Activated CD8-positive, alpha-beta memory T cell treated with anti-CD3 and anti-CD28 coated beads, Interleukin-2, amount 10 ng/mL, durations not matched to agents 7 days and 5 days (primary cell): ENCODE measurements around the gene OSBPL9. TPM values are rescaled to one million over a fixed set of nuclear protein-coding genes. Genes with fewer than 3 reads are reported as not detected.
"Not testable (repeated sequence)": the region's sequence is repeated elsewhere in the genome, so short reads cannot be mapped to it uniquely, and the experiment has no call there.

Experiments used
- ATAC-seq: fragments of 150-1000 bp; cut with Tn5 transposase; one replicate; pipeline ENCODE4 v1.10.0; 2021; ENCODE audit warnings: moderate library complexity
- CTCF ChIA-PET: fragments of 350-600 bp; sonication (Branson Sonifier 250); formaldehyde crosslinking; loops from one replicate; lab custom pipeline; 2021; ENCODE audit warnings: antibody characterized with exemption; lab: Charles Lee
- DNase-seq: peaks from one replicate; pipeline ENCODE4 v3.0.0-alpha.2; 2020
- H3K27ac Mint-ChIP-seq: one replicate; pipeline ENCODE4 v1.8.0; 2021; ENCODE audit warnings: mild to moderate bottlenecking, mixed read lengths
- H3K27me3 Mint-ChIP-seq: one replicate; pipeline ENCODE4 v1.8.0; 2021; ENCODE audit warnings: mixed read lengths
- H3K36me3 Mint-ChIP-seq: one replicate; pipeline ENCODE4 v1.8.0; 2021; ENCODE audit warnings: mild to moderate bottlenecking, mixed read lengths
- H3K4me1 Mint-ChIP-seq: one replicate; pipeline ENCODE4 v1.8.0; 2021; ENCODE audit warnings: mixed read lengths
- H3K4me3 Mint-ChIP-seq: one replicate; pipeline ENCODE4 v1.8.0; 2021; ENCODE audit warnings: mild to moderate bottlenecking, moderate library complexity, mixed read lengths
- H3K9me3 Mint-ChIP-seq: one replicate; pipeline ENCODE4 v1.8.0; 2022; ENCODE audit warnings: low read depth, mixed read lengths
- total RNA-seq, 2 experiments: library from RNA; stranded (reverse); gene quantifications; one replicate each; pipeline ENCODE4 v1.2.3, GENCODE V29; 2021

The OSBPL9 gene
- total RNA-seq, 2 experiments from 2014 or later: 46.5 to 48.5 TPM

GRCh38 chr1:51791888-51792287, 175.0 kb downstream of the OSBPL9 start:
- Mint-ChIP-seq H3K36me3 (peaks cover 48% of the 10 kb centered on the region), H3K27ac (no peak overlapping the region), H3K9me3 (no peaks in the 10 kb centered on the region), H3K27me3 (no peaks in the 10 kb centered on the region), H3K4me1 (peaks cover 22% of the 10 kb centered on the region), H3K4me3 (no peak overlapping the region)
- ATAC-seq (no peak), DNase-seq (no peak)
- CTCF ChIA-PET: no interaction called here

DNA sequence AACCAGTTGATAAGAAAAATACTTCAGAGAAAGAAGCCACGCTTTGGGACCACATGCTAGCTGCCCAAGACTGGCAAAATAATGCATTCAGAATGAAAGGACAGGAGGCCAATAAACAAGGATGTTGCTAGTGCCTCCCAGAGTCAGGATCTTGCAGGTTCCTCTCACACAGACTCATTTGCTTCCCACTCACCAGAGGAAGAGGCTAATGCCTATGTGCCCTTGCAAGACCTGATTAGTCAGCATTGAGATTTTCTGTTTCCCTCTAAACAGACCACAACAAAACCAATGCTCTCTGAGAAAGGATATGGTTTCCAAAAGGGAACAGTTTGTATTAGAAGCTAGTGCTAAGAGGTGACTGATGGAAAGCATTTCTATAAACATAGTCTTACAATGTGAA, 176.0 kb downstream of the OSBPL9 start:
- no peak overlapping the region for H3K4me3 Mint-ChIP-seq
- H3K27me3 Mint-ChIP-seq: no peaks in the 10 kb centered on the region
- CTCF ChIA-PET: no interaction called here
- no peaks in the 10 kb centered on the region for H3K9me3 Mint-ChIP-seq
- H3K27ac Mint-ChIP-seq: peak overlapping the region; percentile 23
- DNase-seq: no peak
- ATAC-seq: peak; percentile 73
- peaks cover 49% of the 10 kb centered on the region for H3K36me3 Mint-ChIP-seq
- H3K4me1 Mint-ChIP-seq: peaks cover 22% of the 10 kb centered on the region

- no peak overlapping the region for H3K27ac Mint-ChIP-seq
- DNase-seq: no peak
- H3K36me3 Mint-ChIP-seq: peaks cover 50% of the 10 kb centered on the region
- no peaks in the 10 kb centered on the region for H3K9me3 Mint-ChIP-seq
- H3K4me1 Mint-ChIP-seq: peaks cover 22% of the 10 kb centered on the region
- H3K4me3 Mint-ChIP-seq: no peak overlapping the region
- no peaks in the 10 kb centered on the region for H3K27me3 Mint-ChIP-seq
- CTCF ChIA-PET: no interaction called here
- no peak for ATAC-seq
Observed at GRCh38 chr1:51794260-51794659, 177.4 kb downstream of the OSBPL9 start.

DNA sequence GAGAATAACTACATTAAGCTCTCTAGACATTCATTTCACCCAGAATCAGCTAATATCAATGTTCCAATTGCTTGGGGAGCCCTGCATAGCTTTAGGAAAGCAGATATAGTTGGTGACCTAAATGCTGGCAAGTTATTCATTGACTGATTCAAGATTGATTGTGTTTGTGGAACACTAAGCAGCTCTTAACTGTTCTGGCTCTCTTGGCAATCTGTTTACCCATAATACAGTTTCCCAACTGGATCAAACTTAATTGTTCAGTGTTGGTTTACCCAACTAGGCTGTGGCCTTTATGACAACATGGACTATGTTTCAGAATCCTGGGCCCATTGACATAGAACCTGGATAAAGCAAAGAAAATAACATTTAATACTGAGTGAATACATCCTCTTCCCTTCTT, 178.0 kb downstream of the OSBPL9 start:
- Mint-ChIP-seq H3K9me3 (no peaks in the 10 kb centered on the region), H3K36me3 (peaks cover 44% of the 10 kb centered on the region), H3K4me3 (no peak overlapping the region), H3K27ac (no peak overlapping the region), H3K27me3 (no peaks in the 10 kb centered on the region), H3K4me1 (peaks cover 22% of the 10 kb centered on the region)
- CTCF ChIA-PET: no interaction called here
- no peak for DNase-seq
- ATAC-seq: no peak

GRCh38 chr1:51799372-51799771, 182.5 kb downstream of the OSBPL9 start:
- CTCF ChIA-PET: no interaction called here
- H3K4me1 Mint-ChIP-seq: peaks cover 2% of the 10 kb centered on the region
- no peak overlapping the region for H3K4me3 Mint-ChIP-seq
- no peaks in the 10 kb centered on the region for H3K9me3 Mint-ChIP-seq
- peaks cover 37% of the 10 kb centered on the region for H3K36me3 Mint-ChIP-seq
- H3K27ac Mint-ChIP-seq: no peak overlapping the region
- no peaks in the 10 kb centered on the region for H3K27me3 Mint-ChIP-seq
- DNase-seq: no peak
- ATAC-seq: no peak

GRCh38 chr1:51814513-51814912, 197.6 kb downstream of the OSBPL9 start:
- CTCF ChIA-PET: no interaction called here
- no peaks in the 10 kb centered on the region for H3K4me1 Mint-ChIP-seq
- no peak overlapping the region for H3K27ac Mint-ChIP-seq

GRCh38 chr1:51818487-51818886, 201.6 kb downstream of the OSBPL9 start:
- Mint-ChIP-seq H3K9me3 (no peaks in the 10 kb centered on the region), H3K27me3 (no peaks in the 10 kb centered on the region), H3K4me1 (no peaks in the 10 kb centered on the region), H3K36me3 (peaks cover 36% of the 10 kb centered on the region), H3K4me3 (no peak overlapping the region), H3K27ac (no peak overlapping the region)
- ATAC-seq: no peak
- CTCF ChIA-PET: no interaction called here
- no peak for DNase-seq

More at GRCh38 chr1:51814513-51814912, 197.6 kb downstream of the OSBPL9 start:
- no peak for ATAC-seq
- Mint-ChIP-seq H3K9me3 (no peaks in the 10 kb centered on the region), H3K4me3 (no peak overlapping the region), H3K27me3 (no peaks in the 10 kb centered on the region), H3K36me3 (peaks cover 39% of the 10 kb centered on the region)
- no peak for DNase-seq

GRCh38 chr1:51819021-51819420, 202.1 kb downstream of the OSBPL9 start:
- peaks cover 31% of the 10 kb centered on the region for H3K36me3 Mint-ChIP-seq
- H3K27ac Mint-ChIP-seq, H3K4me1 Mint-ChIP-seq, DNase-seq, H3K9me3 Mint-ChIP-seq, H3K27me3 Mint-ChIP-seq, H3K4me3 Mint-ChIP-seq, CTCF ChIA-PET, ATAC-seq: not testable (repeated sequence)

DNA sequence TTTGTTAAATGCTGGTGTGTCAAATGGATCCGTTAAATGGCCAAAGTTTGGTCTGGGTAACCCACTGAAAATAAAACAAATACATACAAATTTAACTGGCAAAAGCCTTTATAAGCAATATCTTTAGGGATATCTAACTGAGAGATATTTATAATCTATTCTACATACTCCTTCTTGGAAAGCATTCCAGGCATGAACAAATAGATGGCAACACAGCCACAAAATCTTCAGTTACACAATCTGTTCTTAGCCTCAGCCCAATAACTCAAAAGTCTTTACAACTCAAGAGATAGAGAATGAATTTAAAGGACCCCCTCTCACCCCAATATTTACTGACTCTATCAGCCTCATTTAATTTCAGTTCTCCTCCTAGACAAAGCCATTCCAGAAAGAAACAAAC, 202.9 kb downstream of the OSBPL9 start:
- Mint-ChIP-seq H3K4me3 (no peak overlapping the region), H3K4me1 (no peaks in the 10 kb centered on the region), H3K9me3 (no peaks in the 10 kb centered on the region), H3K27ac (no peak overlapping the region), H3K27me3 (no peaks in the 10 kb centered on the region), H3K36me3 (peaks cover 27% of the 10 kb centered on the region)
- DNase-seq: no peak
- ATAC-seq: no peak
- CTCF ChIA-PET: no interaction called here

DNA sequence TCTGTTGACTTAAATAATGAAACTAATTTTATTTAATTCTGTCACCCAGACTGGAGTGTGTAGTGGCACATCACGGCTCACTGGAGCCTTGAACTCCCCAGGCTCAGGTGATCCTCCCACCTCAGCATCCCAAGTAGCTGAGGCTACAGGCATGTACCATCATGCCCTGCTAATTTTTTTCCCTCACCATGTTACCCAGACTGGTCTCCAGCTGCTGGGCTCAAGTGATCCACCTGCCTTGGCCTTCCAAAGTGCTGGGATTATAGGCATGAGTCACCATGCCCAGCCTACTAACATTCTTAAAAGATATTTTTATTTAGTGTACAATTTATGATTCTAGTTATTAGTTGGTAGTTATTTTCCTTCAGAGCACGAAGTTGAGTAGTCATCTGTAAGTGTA, 212.2 kb downstream of the OSBPL9 start:
- Mint-ChIP-seq H3K27ac (no peak overlapping the region), H3K36me3 (peaks cover 27% of the 10 kb centered on the region), H3K4me1 (no peaks in the 10 kb centered on the region), H3K27me3 (no peaks in the 10 kb centered on the region), H3K9me3 (no peaks in the 10 kb centered on the region), H3K4me3 (no peak overlapping the region)
- DNase-seq (no peak), ATAC-seq (no peak)
- CTCF ChIA-PET: no interaction called here

DNA sequence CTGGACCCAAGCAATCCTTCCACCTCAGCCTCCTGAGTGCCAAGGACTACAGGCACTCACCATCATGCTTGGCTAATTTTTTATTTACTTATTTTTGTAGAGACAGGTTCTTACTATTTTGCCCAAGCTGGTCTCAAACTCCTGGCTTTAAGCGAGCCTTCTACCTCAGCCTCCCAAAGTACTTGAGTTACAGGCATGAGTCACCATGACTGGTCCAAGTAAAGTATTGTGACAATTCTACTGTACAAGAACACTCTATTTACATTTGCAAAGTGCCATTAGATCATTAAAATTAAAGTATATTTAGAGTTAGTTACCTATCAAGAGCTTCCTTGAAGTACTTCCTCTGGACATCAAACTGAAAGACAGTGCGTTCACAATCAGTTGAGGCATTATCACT, 216.8 kb downstream of the OSBPL9 start:
- no peak overlapping the region for H3K27ac Mint-ChIP-seq
- H3K27me3 Mint-ChIP-seq: no peaks in the 10 kb centered on the region
- CTCF ChIA-PET: no interaction called here
- no peak overlapping the region for H3K4me3 Mint-ChIP-seq
- no peaks in the 10 kb centered on the region for H3K9me3 Mint-ChIP-seq
- DNase-seq (no peak), ATAC-seq (no peak)
- H3K4me1 Mint-ChIP-seq: peaks cover 2% of the 10 kb centered on the region
- H3K36me3 Mint-ChIP-seq: peaks cover 31% of the 10 kb centered on the region

DNA sequence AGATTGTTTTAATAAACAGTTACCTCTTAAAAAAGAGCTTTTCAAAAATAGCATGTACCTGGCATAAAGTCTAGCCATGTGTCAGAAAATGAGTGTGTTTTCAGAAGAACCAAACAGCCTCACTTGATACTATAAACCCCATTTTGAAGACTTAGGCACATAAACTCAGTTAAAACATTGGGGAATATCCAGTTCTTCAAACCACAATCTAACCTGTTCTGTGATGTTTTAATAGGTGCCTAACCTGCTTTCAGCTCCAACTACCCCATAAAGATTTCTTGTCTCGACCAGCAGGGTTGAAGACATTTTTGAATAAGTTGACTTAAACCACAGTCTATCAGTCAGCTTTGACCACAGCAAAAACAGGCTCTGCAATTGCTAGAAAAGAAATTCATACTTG, 220.4 kb downstream of the OSBPL9 start:
- CTCF ChIA-PET: no interaction called here
- Mint-ChIP-seq H3K4me1 (peaks cover 6% of the 10 kb centered on the region), H3K36me3 (peaks cover 30% of the 10 kb centered on the region), H3K27me3 (no peaks in the 10 kb centered on the region), H3K27ac (no peak overlapping the region), H3K4me3 (no peak overlapping the region), H3K9me3 (no peaks in the 10 kb centered on the region)
- DNase-seq (no peak), ATAC-seq (no peak)
